OCI-LY7 (cell line): ENCODE data around the gene VTI1A. TPM values are rescaled to one million over a fixed set of nuclear protein-coding genes. Genes with fewer than 3 reads are reported as not detected.

Experiments
- BruUV-seq: library from RNA; stranded (reverse); fragments of 400-500 nt; replicated peaks from 2 replicates; lab custom pipeline; 2021; lab: Mats Ljungman, UMichigan
- CTCF ChIA-PET: fragments of 300-600 bp; sonication (Branson Sonifier 250); formaldehyde crosslinking; loops from one replicate; lab custom pipeline; 2022; ENCODE audit warnings: antibody characterized with exemption; ENCODE audit not compliant: unreplicated experiment; lab: Charles Lee
- POLR2A ChIA-PET: fragments of 300-600 bp; sonication (Branson Sonifier 250); formaldehyde crosslinking; loops from one replicate; lab custom pipeline; 2022; ENCODE audit warnings: antibody characterized with exemption; lab: Charles Lee
- DNase-seq: peaks from one replicate; pipeline ENCODE4 v3.0.0-alpha.2; 2015; ENCODE audit warnings: low spot score
- H2AFZ ChIP-seq: fragments of 200-600 bp; sonication (generic), shearing (Covaris generic); 2 replicates; pipeline ENCODE4 v1.6.1; 2014; ENCODE audit warnings: mild to moderate bottlenecking, antibody characterized with exemption, low read length, moderate library complexity
- H3K27ac ChIP-seq: fragments of 200-600 bp; sonication (generic); 2 replicates; pipeline ENCODE4 v1.5.1; 2014; ENCODE audit warnings: mixed run types, low read depth, mild to moderate bottlenecking, moderate library complexity, low read length, inconsistent platforms; ENCODE audit not compliant: poor library complexity, severe bottlenecking
- H3K36me3 ChIP-seq: fragments of 200-600 bp; sonication (generic); 2 replicates; pipeline ENCODE4 v1.6.1; 2014; ENCODE audit warnings: mild to moderate bottlenecking, antibody characterized with exemption, low read length, moderate library complexity, mixed read lengths; ENCODE audit not compliant: insufficient read depth
- H3K4me1 ChIP-seq: fragments of 200-600 bp; sonication (generic); 2 replicates; pipeline ENCODE4 v1.5.1; 2014; ENCODE audit warnings: mild to moderate bottlenecking, low read length; ENCODE audit not compliant: insufficient read depth, poor library complexity, severe bottlenecking
- H3K4me2 ChIP-seq: fragments of 200-600 bp; sonication (generic); 2 replicates; pipeline ENCODE4 v1.6.1; 2014; ENCODE audit warnings: mild to moderate bottlenecking, low read length
- H3K4me3 ChIP-seq: fragments of 200-600 bp; sonication (generic); 2 replicates; pipeline ENCODE4 v1.5.1; 2014; ENCODE audit warnings: mild to moderate bottlenecking, low read depth, low read length; ENCODE audit not compliant: poor library complexity, severe bottlenecking
- H3K79me2 ChIP-seq: fragments of 200-600 bp; sonication (generic); 2 replicates; pipeline ENCODE4 v1.6.1; 2016; ENCODE audit warnings: low read depth, mild to moderate bottlenecking, low read length, moderate library complexity, mixed read lengths; ENCODE audit not compliant: insufficient read depth
- H3K9me2 ChIP-seq: fragments of 200-600 bp; sonication (generic); 2 replicates; pipeline ENCODE4 v1.6.1; 2016; ENCODE audit warnings: mild to moderate bottlenecking, low read length, mixed read lengths; ENCODE audit not compliant: insufficient read depth
- H3K9me3 ChIP-seq: fragments of 200-600 bp; sonication (generic); 2 replicates; pipeline ENCODE4 v1.6.1; 2014; ENCODE audit warnings: mild to moderate bottlenecking, mixed run types, low read length, mixed read lengths
- H4K20me1 ChIP-seq: fragments of 200-600 bp; sonication (generic); 2 replicates; pipeline ENCODE4 v1.6.1; 2014; ENCODE audit warnings: mild to moderate bottlenecking, antibody characterized with exemption, low read length, moderate library complexity, mixed read lengths; ENCODE audit not compliant: insufficient read depth
- EZH2phosphoT487 ChIP-seq: fragments of 200-600 bp; sonication (generic); IDR thresholded peaks from 2 replicates; pipeline ENCODE4 v1.6.1; 2018; ENCODE audit warnings: low read depth, borderline replicate concordance, mild to moderate bottlenecking, mixed run types, antibody characterized with exemption, low read length, moderate library complexity, mixed read lengths
- intact Hi-C: fragments of 100-400 bp; cut with micrococcal nuclease; formaldehyde crosslinking; loops from one replicate; pipeline ENCODE4 v1.10.0; 2022; ENCODE audit not compliant: unreplicated experiment
- total RNA-seq, 2 experiments: library from RNA; depleted of rRNA in 1 of 2; stranded (reverse); fragments of >200 nt in 1 of 2; shearing (Covaris generic) in 1 of 2; gene quantifications; 2 replicates each; pipeline ENCODE4 v1.2.3, GENCODE V29; 2014 to 2022
- TF ChIP-seq, protein P1 (sequence below): fragments of 200-600 bp; sonication (generic); conservative IDR thresholded peaks from 2 replicates; pipeline ENCODE4 v1.5.1; 2014; ENCODE audit warnings: mild to moderate bottlenecking, antibody characterized with exemption, low read length, moderate library complexity, mixed read lengths

VTI1A gene
- total RNA-seq, 2 experiments from 2014 or later: 39.4 to 45.2 TPM

DNA sequence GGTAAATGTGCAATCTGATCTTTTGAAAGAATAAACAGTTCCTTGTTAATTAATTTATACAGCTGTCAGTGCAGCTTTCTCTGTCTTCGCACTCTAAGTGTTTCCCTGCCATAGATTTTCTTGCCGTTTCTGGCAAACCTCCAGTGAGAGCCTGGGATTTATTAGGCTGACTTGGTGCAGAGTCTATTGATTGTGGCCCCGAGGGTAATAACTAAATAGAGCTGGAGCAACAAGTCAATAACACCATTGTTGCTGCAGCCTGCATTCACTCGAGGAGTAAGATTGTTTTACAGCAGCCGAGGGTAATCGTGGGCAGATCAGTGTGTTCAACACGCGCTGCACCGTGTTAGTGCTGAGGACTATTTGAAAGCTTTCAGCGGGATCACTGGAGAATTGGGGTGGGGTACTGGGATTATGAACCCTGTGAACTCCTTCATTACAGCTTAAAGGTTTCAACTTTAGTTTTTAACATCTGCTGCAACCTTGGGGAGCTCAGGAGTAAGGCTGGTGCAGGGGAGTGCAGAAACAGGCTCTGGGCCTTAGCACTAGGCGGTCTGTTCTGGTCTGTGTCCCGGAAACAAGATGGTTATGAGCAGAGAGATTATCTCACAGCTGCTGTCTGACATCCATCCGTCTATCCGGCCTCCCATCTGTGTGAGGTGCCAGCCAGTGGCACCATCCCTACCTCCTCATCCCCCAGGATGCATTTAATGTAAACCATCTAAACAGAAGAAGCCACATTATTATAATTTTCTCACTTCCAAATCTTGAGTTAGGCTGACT is 329.1 kb downstream of the VTI1A start:
- Histone ChIP-seq H3K9me2 (no peaks in the 10 kb centered on the region), H3K4me2 (no peak overlapping the region), H3K79me2 (no peaks in the 10 kb centered on the region), H3K9me3 (no peaks in the 10 kb centered on the region), H4K20me1 (no peaks in the 10 kb centered on the region), H3K4me3 (no peak overlapping the region), H3K4me1 (no peaks in the 10 kb centered on the region), H2AFZ (no peak overlapping the region), H3K36me3 (no peaks in the 10 kb centered on the region), H3K27ac (no peak overlapping the region)
- intact Hi-C loops: no loop called here
- TF ChIP-seq EZH2phosphoT487: no peak
- TF ChIP-seq, protein P1, sequence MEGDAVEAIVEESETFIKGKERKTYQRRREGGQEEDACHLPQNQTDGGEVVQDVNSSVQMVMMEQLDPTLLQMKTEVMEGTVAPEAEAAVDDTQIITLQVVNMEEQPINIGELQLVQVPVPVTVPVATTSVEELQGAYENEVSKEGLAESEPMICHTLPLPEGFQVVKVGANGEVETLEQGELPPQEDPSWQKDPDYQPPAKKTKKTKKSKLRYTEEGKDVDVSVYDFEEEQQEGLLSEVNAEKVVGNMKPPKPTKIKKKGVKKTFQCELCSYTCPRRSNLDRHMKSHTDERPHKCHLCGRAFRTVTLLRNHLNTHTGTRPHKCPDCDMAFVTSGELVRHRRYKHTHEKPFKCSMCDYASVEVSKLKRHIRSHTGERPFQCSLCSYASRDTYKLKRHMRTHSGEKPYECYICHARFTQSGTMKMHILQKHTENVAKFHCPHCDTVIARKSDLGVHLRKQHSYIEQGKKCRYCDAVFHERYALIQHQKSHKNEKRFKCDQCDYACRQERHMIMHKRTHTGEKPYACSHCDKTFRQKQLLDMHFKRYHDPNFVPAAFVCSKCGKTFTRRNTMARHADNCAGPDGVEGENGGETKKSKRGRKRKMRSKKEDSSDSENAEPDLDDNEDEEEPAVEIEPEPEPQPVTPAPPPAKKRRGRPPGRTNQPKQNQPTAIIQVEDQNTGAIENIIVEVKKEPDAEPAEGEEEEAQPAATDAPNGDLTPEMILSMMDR: no peak
- ChIA-PET POLR2A (interaction anchor here (0.6 kb wide), 1 partner anchor 28 kb away, joined by 3 read pairs; no protein-coding TSS in a partner anchor), CTCF (no interaction called here)
- no TSS peak for BruUV-seq
- no peak for DNase-seq

DNA sequence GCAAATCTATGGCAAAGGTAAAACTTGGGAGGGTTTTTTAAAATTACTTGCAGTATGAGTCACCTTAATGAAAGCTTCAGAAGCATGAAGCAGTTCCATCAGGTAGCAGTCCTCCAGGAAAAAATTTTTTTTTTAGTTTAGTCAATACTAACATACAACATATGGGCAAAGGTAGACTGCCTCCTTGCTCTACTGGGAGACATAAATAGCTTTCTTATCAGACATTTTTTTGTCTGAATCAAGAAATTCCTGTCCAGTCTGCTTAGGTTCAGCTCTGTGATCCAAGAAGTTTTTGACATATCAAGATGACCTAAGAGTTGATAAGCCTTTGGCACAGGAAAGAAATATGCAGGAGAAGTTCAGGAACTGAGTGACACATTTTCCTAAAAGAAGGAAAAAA is 331.6 kb downstream of the VTI1A start:
- no TSS peak for BruUV-seq
- no peaks in the 10 kb centered on the region for H3K9me2 ChIP-seq
- H3K79me2 ChIP-seq: no peaks in the 10 kb centered on the region
- no peak for DNase-seq
- no peak overlapping the region for H2AFZ ChIP-seq
- no peaks in the 10 kb centered on the region for H3K36me3 ChIP-seq
- CTCF ChIA-PET: no interaction called here
- no peaks in the 10 kb centered on the region for H3K9me3 ChIP-seq
- POLR2A ChIA-PET: no interaction called here
- no peak overlapping the region for H3K4me3 ChIP-seq
- H4K20me1 ChIP-seq: no peaks in the 10 kb centered on the region
- H3K4me1 ChIP-seq: no peaks in the 10 kb centered on the region
- no peak overlapping the region for H3K27ac ChIP-seq
- intact Hi-C loops: no loop called here
- no peak overlapping the region for H3K4me2 ChIP-seq
- TF ChIP-seq, protein P1: no peak
- no peak for TF ChIP-seq EZH2phosphoT487
